Measurements from ENCODE around the gene DTWD2.

DTWD2 gene

DNA sequence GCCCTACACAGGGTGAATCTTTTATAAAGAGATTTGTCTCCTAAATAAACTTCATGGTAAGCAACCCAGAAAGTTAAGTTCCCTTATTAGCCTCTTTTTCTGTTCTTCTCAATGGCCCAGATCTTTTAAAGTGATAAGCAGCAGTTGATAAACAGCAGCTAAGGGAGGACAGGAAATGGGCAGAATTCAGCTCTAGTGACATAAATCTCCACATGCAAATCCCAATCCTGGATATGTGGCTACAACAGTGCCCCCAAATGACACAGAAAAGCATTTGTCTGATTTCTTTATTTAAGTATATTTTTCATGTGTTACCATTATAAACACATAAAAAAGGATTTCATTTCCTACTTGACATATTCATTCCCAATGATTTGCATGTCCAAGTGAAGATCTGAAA, 199.0 kb downstream of the DTWD2 start:
- in situ Hi-C loops (cut with HindIII; ENCODE audit: low sequenced_read_pairs) = no loop called here

DNA sequence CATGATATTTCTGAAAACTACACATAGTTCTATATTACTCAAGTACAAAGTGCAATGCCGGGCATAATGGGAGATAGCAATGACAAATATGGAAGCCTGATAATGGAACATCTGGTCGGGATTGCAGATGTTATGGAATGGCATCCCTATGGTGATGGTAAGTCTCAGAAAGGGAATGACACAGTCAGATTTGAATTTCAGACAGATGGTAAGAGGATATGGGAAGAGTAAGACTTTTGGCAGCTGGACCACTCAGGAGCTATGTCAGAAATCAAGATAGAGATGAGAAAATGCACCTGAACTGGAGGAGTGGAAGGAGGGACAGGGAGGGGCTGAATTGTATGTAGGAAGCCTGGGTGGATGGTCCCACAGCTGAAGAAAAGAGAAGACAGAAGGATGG, 200.0 kb downstream of the DTWD2 start:
- in situ Hi-C loops (cut with HindIII; ENCODE audit: low sequenced_read_pairs) = no loop called here

Measured in endothelial cell of hepatic sinusoid (primary cell).